Measurements from ENCODE around the gene VEGFA.

DNA sequence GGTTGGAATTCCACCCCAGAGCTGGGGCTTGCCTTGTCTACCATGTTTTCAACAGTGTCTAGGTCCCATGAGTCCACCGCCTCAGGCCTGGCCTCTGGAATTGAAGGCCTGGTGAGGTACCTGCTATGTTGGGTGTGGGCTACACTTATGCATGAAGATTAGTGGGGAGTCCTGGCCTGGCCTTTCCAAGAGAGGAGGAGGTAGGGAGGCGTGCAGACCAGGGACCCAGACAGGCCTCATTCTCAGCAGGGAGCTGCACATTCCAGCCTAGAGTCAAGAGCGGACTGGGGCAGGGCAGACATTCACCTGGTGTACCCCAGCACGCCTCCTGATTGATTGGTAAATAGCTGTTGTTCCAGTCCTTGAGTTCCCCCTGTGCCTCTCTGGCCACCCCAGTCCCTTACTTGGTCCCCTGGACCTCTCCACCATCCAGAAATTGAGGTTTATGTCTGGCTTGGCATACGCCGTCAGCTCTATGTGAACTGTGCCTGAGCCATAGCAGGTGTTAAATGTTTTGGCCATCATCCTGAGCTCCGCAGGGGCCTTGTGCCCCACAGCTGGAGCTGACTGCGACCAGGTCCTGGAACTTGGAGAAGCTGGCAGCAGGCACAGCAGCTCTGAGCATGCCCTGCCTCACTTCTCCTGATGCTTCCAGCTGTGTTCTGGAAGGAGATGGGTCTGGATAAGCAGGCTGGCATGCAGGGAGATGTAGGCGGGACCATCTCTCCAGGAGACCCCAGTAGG is 8.2 kb upstream of the VEGFA start:
- TF ChIP-seq POLR2A (IDR thresholded peaks at IDR 0.05) (no peak), POLR2AphosphoS5 (IDR thresholded peaks at IDR 0.05; ENCODE audit: insufficient read depth in 1 of 2, low read depth in 1 of 2) (no peak)
- TF ChIP-seq, protein P1, sequence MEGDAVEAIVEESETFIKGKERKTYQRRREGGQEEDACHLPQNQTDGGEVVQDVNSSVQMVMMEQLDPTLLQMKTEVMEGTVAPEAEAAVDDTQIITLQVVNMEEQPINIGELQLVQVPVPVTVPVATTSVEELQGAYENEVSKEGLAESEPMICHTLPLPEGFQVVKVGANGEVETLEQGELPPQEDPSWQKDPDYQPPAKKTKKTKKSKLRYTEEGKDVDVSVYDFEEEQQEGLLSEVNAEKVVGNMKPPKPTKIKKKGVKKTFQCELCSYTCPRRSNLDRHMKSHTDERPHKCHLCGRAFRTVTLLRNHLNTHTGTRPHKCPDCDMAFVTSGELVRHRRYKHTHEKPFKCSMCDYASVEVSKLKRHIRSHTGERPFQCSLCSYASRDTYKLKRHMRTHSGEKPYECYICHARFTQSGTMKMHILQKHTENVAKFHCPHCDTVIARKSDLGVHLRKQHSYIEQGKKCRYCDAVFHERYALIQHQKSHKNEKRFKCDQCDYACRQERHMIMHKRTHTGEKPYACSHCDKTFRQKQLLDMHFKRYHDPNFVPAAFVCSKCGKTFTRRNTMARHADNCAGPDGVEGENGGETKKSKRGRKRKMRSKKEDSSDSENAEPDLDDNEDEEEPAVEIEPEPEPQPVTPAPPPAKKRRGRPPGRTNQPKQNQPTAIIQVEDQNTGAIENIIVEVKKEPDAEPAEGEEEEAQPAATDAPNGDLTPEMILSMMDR (IDR thresholded peaks at IDR 0.05), result no peak

Data from vagina (tissue), 2 donors.